ENCODE results near the gene PIM1. TPM values are rescaled to one million over a fixed set of nuclear protein-coding genes. Genes with fewer than 3 reads are reported as not detected.
"Not testable (repeated sequence)": the region's sequence is repeated elsewhere in the genome, so short reads cannot be mapped to it uniquely, and the experiment has no call there.

Gene PIM1
- total RNA-seq, 1 donor from 2014 or later = 3.0 TPM

DNA sequence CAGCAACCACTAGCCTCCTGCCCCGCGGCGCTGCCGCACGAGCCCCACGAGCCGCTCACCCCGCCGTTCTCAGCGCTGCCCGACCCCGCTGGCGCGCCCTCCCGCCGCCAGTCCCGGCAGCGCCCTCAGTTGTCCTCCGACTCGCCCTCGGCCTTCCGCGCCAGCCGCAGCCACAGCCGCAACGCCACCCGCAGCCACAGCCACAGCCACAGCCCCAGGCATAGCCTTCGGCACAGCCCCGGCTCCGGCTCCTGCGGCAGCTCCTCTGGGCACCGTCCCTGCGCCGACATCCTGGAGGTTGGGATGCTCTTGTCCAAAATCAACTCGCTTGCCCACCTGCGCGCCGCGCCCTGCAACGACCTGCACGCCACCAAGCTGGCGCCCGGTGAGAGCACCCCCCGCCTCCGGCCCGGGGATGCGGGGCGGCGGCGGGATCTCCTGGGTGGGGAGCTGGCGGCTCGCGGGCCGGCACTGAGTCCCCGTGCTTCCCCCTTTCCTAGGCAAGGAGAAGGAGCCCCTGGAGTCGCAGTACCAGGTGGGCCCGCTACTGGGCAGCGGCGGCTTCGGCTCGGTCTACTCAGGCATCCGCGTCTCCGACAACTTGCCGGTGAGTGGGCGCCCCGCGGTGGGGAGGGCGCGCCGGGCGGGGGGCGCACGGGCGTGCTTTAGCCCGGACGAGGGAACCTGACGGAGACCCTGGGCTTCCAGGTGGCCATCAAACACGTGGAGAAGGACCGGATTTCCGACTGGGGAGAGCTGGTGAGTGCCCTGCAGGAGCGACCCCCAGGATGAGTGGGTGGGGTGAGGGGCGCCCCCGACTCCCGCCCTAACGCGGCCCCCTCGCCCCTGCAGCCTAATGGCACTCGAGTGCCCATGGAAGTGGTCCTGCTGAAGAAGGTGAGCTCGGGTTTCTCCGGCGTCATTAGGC is 585 bp downstream of the PIM1 start:
- DNase-seq (ENCODE audit: low read depth) = peak; percentile 26

GRCh38 chr6:37171201-37171969 is 1.4 kb downstream of the PIM1 start:
- peak; percentile 25 for DNase-seq (ENCODE audit: low read depth)

- DNase-seq (ENCODE audit: low read depth) = peak; percentile 92
Observed at GRCh38 chr6:37171970-37172812, 2.2 kb downstream of the PIM1 start.

DNA sequence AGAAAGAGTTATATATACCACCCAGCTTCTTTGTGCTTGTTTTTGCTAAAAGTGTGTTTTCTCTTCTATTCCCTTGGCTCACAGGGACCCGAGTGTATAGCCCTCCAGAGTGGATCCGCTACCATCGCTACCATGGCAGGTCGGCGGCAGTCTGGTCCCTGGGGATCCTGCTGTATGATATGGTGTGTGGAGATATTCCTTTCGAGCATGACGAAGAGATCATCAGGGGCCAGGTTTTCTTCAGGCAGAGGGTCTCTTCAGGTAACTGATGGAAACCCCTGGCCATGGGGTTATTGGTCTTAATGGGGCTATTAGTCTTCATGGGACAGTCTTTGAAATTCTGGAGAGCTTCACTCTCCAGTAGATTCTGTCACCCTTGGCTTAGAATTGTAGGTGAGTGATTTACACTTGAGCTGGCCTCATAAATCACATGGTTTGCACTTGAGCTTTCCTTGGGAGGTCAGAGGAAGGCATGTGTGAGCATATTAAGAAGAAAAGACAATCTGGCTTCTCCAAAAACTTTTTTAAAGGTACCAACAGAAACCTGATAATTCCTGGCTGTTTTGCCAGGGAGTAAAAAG is 3.0 kb downstream of the PIM1 start:
- no peak for DNase-seq (ENCODE audit: low read depth)

GRCh38 chr6:37173493-37174195 is 3.7 kb downstream of the PIM1 start:
- DNase-seq (ENCODE audit: low read depth) = no peak

DNA sequence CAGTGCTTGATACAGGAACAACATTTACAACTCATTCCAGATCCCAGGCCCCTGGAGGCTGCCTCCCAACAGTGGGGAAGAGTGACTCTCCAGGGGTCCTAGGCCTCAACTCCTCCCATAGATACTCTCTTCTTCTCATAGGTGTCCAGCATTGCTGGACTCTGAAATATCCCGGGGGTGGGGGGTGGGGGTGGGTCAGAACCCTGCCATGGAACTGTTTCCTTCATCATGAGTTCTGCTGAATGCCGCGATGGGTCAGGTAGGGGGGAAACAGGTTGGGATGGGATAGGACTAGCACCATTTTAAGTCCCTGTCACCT is 4.2 kb downstream of the PIM1 start:
- no peak for DNase-seq (ENCODE audit: low read depth)

- DNase-seq (ENCODE audit: low read depth) = no peak
Observed at GRCh38 chr6:37174515-37175331, 4.8 kb downstream of the PIM1 start.

DNA sequence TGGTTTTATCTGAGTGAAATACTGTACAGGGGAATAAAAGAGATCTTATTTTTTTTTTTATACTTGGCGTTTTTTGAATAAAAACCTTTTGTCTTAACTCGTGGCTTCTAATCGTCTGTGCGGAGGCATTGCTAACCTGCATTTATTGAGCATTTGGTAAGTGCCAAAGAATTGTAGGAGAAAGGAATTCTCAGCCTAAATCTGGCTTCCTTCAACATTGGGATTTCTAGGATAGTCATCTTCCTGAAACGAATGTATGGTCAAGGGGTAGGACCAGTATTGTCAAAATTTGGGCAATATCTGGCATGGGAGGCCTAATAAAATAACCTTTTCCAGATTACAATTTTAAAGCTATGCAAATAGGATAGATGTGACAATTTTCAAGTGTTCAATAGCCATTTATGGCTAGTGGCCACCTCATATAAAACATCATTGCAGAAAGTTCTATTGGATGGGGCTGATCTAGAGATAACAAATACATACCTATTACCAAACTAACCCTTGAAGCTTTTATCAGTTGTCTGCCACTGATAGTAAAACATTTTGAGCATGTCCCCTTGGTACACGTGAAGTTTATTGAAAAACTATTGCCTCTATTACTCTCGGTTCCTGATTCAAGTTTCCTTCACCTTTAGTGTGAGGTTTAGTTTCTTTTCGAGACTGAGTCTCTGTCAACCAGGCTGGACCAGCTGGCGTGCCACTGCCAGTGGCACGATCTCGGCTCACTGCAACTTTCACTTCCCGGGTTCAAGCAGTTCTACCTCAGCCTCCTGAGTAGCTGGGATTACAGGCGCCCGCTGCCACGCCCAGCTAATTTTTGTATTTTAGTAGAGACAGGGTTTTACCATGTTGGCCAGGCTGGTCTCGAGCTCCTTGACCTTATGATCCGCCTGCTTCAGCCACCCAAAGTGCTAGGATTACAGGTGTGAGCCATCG is 5.6 kb downstream of the PIM1 start:
- DNase-seq (ENCODE audit: low read depth) = no peak

- DNase-seq (ENCODE audit: low read depth) = no peak
Observed at GRCh38 chr6:37176268-37177076, 6.5 kb downstream of the PIM1 start.

DNA sequence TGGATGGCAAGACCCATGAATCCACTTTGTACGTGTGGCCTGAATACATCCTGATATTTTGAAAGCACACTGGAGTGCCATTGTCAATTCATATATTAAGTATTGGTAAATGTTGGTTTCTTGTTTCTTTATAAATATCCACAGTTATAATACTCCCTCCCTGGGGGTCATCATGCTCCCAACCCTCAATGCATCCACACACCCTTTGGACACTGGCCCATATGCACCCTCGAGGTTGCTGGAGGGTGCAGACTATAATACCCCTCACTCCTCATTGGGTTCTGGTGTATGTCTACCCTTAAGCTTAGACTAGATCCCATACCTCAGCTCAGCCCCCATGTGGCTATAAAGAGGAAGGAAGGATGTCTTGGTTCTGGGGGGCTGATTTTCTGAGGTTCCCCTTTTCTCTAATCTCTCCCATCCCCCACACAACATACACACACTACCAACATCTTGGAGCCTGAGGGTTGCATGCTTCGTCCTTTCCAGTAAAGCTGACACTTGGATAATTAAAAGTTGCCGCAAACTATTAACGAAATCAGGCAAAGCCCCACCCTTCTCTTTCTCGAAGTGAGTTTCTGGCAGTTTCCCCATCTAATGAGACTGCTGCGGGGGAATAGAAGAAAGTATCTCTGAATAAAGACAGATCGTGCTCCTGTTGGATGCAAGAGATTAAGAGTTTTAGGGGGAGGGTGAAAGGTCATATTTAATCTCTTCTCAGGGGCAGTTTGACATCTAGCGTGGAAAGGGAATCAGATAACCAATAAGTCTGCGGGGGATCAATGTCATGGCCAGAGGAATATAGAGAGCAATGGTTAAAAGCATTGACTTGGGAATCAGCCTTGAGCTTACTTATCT is 7.4 kb downstream of the PIM1 start:
- no peak for DNase-seq (ENCODE audit: low read depth)

DNA sequence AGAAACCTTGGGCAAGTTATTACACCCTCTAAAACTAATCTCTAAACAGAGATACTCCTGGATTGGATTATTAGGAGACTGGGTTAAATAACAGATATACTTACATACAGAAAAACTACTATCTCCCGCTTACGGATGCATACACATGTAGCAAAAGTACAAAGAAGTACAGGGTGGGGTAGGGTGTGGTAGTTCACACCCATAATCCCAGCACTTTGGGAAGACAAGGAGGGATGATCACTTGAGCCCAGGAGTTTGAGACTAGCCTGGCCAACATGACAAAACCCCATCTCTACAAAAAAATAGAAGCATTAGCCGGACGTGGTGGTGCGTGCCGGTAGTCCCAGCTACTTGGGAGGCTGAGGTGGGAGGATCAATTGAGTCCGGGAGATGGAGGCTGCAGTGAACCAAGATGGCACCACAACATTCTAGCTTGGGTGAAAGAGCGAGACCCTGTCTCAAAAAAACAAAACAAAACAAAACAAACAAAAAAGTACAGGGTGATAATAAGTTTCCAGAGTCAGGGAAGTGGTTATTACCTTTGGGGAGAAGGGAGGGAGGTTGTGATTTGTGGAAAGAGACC is 8.1 kb downstream of the PIM1 start:
- DNase-seq (ENCODE audit: low read depth) = no peak

DNA sequence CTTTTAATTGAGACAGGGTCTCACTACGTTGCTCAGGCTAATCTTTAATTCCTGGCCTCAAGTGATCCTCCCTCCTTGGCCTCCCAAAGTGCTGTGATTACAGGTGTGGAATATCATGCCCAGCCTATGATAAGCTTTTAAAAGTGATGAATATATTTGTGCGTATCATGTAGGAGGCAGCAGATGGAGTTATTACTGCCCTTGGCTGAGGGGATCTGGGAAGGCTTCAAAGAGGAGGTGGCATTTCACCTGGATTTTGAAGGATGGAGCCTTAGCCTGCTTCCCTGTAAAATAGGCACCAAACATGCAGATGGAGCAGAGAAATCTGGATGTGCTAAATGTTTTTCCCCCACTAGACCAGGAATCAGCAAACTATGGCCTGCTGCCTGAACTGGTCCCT is 10.1 kb downstream of the PIM1 start:
- DNase-seq (ENCODE audit: low read depth) = no peak

GRCh38 chr6:37180610-37181009 is 10.7 kb downstream of the PIM1 start:
- DNase-seq (ENCODE audit: low read depth) = not testable (repeated sequence)

GRCh38 chr6:37182736-37183590 is 13.0 kb downstream of the PIM1 start:
- no peak for DNase-seq (ENCODE audit: low read depth)

- DNase-seq (ENCODE audit: low read depth) = not testable (repeated sequence)
Observed at GRCh38 chr6:37185949-37186720, 16.2 kb downstream of the PIM1 start.
